ENCODE results near the gene DGKH.
"Not testable (repeated sequence)": the region's sequence is repeated elsewhere in the genome, so short reads cannot be mapped to it uniquely, and the experiment has no call there.

DGKH gene

DNA sequence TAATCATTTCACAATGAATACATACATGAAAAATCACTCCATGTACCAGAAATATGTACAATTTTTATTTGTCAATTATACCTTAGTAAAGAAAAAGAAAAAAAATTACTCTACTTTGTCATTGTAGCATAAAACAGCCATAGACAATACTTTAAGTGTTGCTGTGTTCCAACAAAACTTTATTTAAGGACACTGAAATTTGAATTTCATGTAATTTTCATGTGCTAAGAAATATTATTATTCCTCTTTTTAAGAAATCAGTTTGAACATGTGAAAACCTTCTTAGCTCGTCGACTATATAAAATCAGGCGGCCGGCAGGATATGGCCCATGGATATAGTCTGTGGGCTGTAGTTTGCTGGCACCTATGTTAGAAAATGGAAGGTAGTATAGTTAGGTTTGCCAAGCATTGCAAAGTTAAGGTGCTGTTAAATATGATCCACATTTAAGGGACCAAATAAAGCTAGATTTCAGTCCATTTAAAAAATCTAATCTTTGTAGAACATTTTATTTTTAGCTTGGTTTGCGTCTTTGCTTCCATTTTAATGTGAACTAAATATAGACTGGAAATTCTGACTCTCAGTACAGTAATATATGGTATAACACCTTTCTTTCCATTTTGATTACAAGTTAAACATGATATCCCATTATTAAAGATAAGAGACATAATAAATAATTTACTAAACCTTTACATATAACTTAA is 6.5 kb downstream of the DGKH start:
- H3K27ac Mint-ChIP-seq: no peak overlapping the region
- peaks cover 11% of the 10 kb centered on the region for H3K36me3 Mint-ChIP-seq (ENCODE audit: low read depth)
- H3K9me3 Mint-ChIP-seq: peaks cover 5% of the 10 kb centered on the region
- peaks cover 17% of the 10 kb centered on the region for H3K4me1 Mint-ChIP-seq (ENCODE audit: low read depth)
- H3K4me3 Mint-ChIP-seq: no peak overlapping the region
- no peaks in the 10 kb centered on the region for H3K27me3 Mint-ChIP-seq (ENCODE audit: low read depth)

DNA sequence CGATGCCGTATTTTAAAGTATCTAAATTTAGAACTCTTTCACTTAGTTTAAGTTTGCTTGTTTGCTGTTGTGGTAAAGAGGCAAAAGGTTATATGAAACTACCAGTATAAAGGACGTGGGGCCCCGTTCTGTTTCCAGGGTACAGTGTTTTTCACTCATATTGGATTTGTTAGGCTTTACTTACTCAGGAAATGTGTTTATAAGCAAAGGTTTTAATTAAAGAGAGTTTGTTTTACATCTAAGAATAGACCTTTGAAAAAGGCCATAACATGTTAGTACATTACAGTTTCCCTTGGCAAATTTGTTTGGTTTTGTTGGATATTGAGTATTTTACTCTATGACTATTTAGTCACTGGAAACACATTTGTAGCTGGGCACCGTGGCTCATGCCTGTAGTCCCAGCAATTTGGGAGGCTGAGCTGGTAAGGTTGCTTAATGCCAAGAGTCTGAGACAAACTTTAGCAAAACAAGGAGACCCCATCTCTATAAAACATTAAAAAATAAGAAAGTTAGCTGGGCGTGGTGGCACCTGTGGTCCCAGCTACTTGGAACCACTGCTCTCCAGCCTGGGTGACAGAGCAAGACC is 7.1 kb downstream of the DGKH start:
- Mint-ChIP-seq H3K4me1 (ENCODE audit: low read depth) (peaks cover 17% of the 10 kb centered on the region), H3K27ac (no peak overlapping the region), H3K36me3 (ENCODE audit: low read depth) (peaks cover 11% of the 10 kb centered on the region), H3K4me3 (no peak overlapping the region), H3K9me3 (peaks cover 5% of the 10 kb centered on the region), H3K27me3 (ENCODE audit: low read depth) (no peaks in the 10 kb centered on the region)

DNA sequence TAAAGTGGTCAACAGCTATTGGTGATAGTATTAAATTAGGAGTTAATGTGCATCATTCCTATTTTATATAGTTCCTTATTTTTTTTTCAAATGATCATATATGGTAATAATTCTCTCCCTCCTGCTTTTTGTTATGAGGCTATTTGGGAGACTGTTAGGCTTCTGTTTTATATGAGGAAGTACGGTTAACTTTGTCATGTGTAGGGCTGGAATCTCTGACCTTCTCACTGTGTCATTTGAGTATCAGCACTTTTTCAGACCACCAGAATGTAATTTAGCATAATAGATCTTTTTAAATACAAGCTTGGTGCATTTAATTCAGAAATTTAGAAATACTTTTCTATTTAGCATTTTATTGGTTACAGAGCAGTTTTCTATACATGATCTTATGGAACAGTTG is 7.7 kb downstream of the DGKH start:
- no peak overlapping the region for H3K4me3 Mint-ChIP-seq
- H3K36me3 Mint-ChIP-seq (ENCODE audit: low read depth): peaks cover 13% of the 10 kb centered on the region
- H3K9me3 Mint-ChIP-seq: peaks cover 5% of the 10 kb centered on the region
- H3K27me3 Mint-ChIP-seq (ENCODE audit: low read depth): no peaks in the 10 kb centered on the region
- H3K27ac Mint-ChIP-seq: no peak overlapping the region
- peaks cover 14% of the 10 kb centered on the region for H3K4me1 Mint-ChIP-seq (ENCODE audit: low read depth)

DNA sequence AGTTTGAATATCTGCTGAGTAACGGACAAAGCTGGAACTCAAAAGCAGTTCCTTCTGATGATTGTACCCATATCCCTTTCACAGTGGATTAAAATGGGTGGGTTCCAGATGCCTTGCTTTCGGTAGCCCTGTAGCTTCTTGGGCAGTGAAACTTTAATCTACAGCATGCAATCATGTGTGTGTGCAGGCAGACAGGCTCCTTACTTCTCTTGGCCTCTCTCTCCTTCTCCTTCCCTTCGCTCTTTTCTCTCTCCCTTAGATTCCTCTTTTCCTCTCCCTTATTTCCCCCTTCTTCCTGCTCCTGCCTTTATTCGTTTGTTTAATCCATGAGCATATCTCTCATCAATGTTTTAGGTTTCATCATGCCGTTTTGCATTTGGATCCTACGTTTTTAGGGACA is 8.1 kb downstream of the DGKH start:
- Mint-ChIP-seq H3K4me1 (ENCODE audit: low read depth) (peaks cover 12% of the 10 kb centered on the region), H3K27me3 (ENCODE audit: low read depth) (no peaks in the 10 kb centered on the region), H3K36me3 (ENCODE audit: low read depth) (peaks cover 12% of the 10 kb centered on the region), H3K27ac (no peak overlapping the region), H3K9me3 (peaks cover 5% of the 10 kb centered on the region), H3K4me3 (no peak overlapping the region)

DNA sequence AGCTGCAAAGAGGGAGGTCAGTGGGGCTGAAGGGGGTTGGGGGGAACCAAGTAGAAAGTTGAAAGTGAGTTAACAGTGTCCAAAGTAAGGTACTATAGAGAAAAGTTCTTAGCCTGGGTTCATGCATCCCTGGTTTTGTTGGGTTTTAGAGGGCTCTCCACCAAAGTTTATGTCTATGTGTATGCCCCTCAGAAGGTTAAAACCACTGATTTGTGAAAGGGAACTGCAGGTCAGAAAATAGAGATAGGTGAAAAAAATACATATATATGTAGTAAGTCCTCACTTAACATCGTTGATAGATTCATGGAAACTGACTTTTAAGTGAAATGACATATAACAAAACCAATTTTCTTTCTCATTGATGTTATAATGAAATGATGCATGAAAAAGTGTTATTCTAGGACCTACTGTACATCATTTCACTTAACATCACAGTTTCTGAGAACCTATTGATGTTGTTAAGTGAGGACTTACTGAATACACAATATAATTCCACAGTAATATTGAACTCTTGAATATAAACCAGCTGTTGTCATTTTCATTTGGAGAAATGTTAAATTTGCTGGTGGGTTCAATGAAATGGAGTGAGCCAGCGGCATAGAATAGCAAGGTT is 9.6 kb downstream of the DGKH start:
- Mint-ChIP-seq H3K36me3 (ENCODE audit: low read depth) (peaks cover 14% of the 10 kb centered on the region), H3K27me3 (ENCODE audit: low read depth) (no peaks in the 10 kb centered on the region), H3K27ac (no peak overlapping the region), H3K9me3 (peaks cover 5% of the 10 kb centered on the region), H3K4me1 (ENCODE audit: low read depth) (peaks cover 9% of the 10 kb centered on the region), H3K4me3 (no peak overlapping the region)

DNA sequence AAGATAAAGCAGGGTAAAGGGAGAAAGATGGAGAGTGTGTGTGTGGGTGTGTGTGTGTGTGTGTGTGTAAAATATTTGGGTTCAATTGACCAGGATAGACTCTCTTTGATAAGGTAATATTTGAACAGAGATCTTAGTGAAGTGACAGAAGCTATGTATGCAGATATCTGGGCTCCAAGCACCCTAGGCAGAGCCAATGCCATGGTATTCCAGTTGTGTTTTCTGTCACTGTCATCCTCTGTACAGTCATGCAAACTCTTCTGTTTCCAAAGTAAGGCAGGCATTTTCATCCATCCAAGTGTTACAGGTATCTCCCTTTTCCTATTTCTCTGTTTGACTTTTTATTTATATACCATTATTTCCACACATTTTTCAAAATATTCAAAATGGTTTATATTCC is 13.5 kb downstream of the DGKH start:
- Mint-ChIP-seq H3K36me3 (ENCODE audit: low read depth) (peaks cover 22% of the 10 kb centered on the region), H3K27me3 (ENCODE audit: low read depth) (no peaks in the 10 kb centered on the region), H3K4me3 (no peak overlapping the region), H3K4me1 (ENCODE audit: low read depth) (peaks cover 10% of the 10 kb centered on the region), H3K27ac (no peak overlapping the region), H3K9me3 (peaks cover 5% of the 10 kb centered on the region)

DNA sequence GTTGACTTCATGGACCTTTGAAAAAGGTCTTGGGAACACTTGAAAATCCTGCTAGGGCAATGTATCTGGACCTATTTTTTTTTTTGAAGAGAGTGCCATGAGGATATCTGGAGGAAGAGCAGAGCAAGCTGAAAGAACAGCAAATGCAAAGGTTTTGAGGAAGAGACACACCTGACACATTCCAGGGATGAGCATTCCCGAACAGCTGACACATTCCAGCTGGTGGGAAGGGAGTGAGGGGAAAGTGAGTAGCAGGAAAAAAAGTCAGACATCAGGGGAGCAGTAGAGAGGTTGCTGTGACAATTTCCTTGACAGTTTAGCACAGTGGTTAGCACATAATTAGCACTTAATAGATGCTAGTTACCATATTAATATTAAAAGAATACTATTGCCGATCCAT is 14.7 kb downstream of the DGKH start:
- Mint-ChIP-seq H3K9me3 (peaks cover 5% of the 10 kb centered on the region), H3K27ac (peak overlapping the region; percentile 17), H3K27me3 (ENCODE audit: low read depth) (no peaks in the 10 kb centered on the region), H3K36me3 (ENCODE audit: low read depth) (peaks cover 22% of the 10 kb centered on the region), H3K4me1 (ENCODE audit: low read depth) (peaks cover 7% of the 10 kb centered on the region), H3K4me3 (no peak overlapping the region)

DNA sequence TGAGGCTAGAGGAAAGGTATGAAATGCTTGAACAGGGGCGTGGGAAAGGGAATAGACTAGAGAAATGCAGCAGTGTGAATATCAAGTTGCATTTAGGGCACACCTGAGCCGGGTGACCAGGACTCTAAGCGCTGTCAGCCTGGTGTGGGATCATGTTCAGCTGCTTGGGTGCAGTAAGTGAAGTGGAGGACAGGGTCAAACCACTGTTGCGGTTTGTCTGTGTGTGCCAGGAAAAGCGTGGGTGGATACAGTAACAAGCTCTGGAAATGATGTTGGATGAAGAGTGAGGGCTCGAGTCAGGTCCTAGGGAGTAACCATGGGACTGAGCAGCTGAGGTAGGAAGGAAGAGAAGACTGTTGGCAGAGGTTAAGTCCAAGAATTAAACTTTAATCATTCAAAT is 15.8 kb downstream of the DGKH start:
- Mint-ChIP-seq H3K4me3 (no peak overlapping the region), H3K27ac (no peak overlapping the region), H3K27me3 (ENCODE audit: low read depth) (no peaks in the 10 kb centered on the region), H3K4me1 (ENCODE audit: low read depth) (peaks cover 7% of the 10 kb centered on the region), H3K9me3 (no peaks in the 10 kb centered on the region), H3K36me3 (ENCODE audit: low read depth) (peaks cover 16% of the 10 kb centered on the region)

DNA sequence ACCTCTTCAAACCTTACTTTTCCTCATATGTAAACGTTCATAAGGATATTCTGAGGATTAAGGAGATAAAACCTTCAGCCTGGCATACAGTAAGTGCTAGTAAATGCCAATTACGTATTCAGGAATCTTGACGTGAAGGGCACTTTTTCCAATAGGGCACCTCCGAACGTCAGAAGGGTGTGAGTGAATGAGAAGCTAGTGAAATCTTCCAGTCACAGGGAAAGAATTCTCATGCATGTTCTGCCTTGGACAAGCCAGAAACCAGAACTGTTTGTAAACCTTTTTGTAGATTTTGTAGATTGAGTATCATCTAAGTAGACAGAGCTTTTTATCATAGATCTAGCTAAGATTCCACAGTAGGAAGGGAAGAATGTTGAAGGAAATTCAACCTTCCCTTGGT is 16.5 kb downstream of the DGKH start:
- H3K4me1 Mint-ChIP-seq (ENCODE audit: low read depth): peaks cover 7% of the 10 kb centered on the region
- H3K36me3 Mint-ChIP-seq (ENCODE audit: low read depth): peaks cover 19% of the 10 kb centered on the region
- H3K9me3 Mint-ChIP-seq: no peaks in the 10 kb centered on the region
- H3K27ac Mint-ChIP-seq: no peak overlapping the region
- no peak overlapping the region for H3K4me3 Mint-ChIP-seq
- no peaks in the 10 kb centered on the region for H3K27me3 Mint-ChIP-seq (ENCODE audit: low read depth)

DNA sequence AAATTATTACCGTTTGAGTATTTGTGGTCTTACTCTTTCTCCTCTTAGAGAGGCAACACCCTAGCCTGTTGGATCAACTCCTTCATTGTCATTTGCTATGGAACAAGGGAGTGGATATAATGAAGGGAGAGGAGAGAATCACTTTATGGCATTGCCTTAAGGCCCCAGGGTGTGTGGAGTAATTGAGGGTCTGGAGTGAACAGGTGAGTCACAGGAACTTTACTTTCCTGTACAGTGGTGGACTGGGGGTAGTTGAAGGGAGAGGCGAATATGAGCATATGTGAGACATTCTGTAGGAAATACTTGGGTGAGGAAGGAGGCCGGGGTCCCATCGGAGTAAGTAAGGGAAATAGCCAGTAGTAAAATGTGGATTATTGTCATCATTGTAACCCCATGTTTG is 17.0 kb downstream of the DGKH start:
- Mint-ChIP-seq H3K27me3 (ENCODE audit: low read depth) (no peaks in the 10 kb centered on the region), H3K4me3 (no peak overlapping the region)

DNA sequence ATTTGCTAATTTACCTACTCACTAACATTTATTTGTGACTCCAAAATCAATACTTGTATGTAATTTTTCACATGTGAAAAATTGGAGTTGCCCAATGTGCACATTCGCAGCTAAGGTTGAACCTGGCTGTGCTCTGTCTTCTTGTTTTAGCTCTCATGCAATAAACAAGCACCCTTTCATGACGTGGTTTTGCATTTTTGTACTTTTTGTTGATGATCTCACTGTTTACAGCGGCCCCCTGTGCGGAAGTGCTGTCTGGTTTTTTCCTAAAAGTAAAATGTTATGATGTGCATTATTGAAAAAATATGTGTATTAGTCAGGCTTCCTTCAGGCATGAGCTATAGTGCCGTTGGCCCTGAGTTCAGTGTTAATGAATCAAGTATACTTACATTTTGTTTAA is 18.1 kb downstream of the DGKH start:
- H3K27ac Mint-ChIP-seq: no peak overlapping the region
- peaks cover 13% of the 10 kb centered on the region for H3K36me3 Mint-ChIP-seq (ENCODE audit: low read depth)
- no peaks in the 10 kb centered on the region for H3K27me3 Mint-ChIP-seq (ENCODE audit: low read depth)
- H3K4me1 Mint-ChIP-seq (ENCODE audit: low read depth): peaks cover 13% of the 10 kb centered on the region
- H3K9me3 Mint-ChIP-seq: no peaks in the 10 kb centered on the region
- H3K4me3 Mint-ChIP-seq: no peak overlapping the region

More for the DNA sequence above, 17.0 kb downstream of the DGKH start:
- peaks cover 7% of the 10 kb centered on the region for H3K4me1 Mint-ChIP-seq (ENCODE audit: low read depth)
- no peak overlapping the region for H3K27ac Mint-ChIP-seq
- peaks cover 17% of the 10 kb centered on the region for H3K36me3 Mint-ChIP-seq (ENCODE audit: low read depth)
- no peaks in the 10 kb centered on the region for H3K9me3 Mint-ChIP-seq

DNA sequence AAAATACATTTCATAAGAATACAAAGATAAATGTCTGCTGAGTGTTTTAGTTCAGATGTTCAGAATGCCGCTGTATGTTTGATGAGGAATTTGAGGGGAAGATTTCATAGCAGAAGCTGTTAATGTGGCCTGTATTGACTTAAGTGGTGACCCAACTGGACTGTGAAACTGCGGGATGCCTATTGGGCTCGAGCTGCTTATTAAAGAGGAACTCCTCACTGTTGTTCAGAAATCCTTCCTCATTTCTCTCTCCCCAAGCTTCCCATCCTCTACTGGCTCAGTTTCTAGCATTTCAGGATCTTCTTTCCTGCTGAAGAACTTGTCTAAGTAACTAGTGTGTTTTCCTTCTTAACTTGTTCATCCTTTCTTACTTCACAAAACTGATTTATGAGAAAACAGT is 20.4 kb downstream of the DGKH start:
- H3K36me3 Mint-ChIP-seq (ENCODE audit: low read depth): peaks cover 10% of the 10 kb centered on the region
- H3K27me3 Mint-ChIP-seq (ENCODE audit: low read depth): no peaks in the 10 kb centered on the region
- H3K4me1 Mint-ChIP-seq (ENCODE audit: low read depth): peaks cover 15% of the 10 kb centered on the region
- no peak overlapping the region for H3K27ac Mint-ChIP-seq
- no peak overlapping the region for H3K4me3 Mint-ChIP-seq
- no peaks in the 10 kb centered on the region for H3K9me3 Mint-ChIP-seq

DNA sequence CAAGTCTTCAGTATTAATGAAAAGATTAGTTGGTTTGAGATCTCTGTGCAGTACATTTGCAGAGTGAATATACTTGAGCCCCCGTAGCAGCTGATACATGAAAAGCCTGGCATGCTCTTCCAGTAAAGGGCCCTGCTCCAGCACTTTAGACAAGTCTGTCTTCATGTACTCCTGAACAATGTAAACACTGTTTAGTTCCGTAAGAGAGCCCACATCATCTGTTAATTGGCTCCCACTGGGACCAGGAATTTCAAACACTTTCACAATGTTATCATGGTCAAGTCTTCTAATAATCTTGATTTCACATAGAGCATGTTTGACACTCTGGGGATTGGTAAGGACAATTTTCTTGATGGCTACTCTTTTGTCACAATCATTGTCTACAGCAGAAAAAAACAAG is 22.2 kb downstream of the DGKH start:
- H3K4me3 Mint-ChIP-seq; H3K36me3 Mint-ChIP-seq (ENCODE audit: low read depth); H3K9me3 Mint-ChIP-seq; H3K27me3 Mint-ChIP-seq (ENCODE audit: low read depth); H3K27ac Mint-ChIP-seq: not testable (repeated sequence)
- peaks cover 11% of the 10 kb centered on the region for H3K4me1 Mint-ChIP-seq (ENCODE audit: low read depth)

DNA sequence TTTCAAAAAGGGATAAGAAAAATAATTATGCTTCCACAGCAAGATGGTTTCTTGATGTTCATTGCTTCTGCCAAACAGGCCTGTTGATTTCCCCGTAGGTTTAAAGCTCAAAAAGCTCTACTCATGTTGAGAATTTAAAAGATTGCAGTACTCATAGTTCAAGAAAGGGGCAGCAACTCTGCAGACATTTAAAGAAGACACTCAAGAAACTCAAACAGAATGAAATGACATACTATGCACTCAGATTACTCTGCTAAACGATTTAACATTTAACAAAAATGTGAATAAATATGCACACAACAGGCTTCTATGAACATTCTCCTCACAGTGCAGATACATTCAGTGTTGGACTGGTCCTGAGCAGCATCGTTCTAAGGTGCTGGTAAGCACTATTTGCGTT is 22.7 kb downstream of the DGKH start:
- not testable (repeated sequence) for H3K27ac Mint-ChIP-seq; H3K36me3 Mint-ChIP-seq (ENCODE audit: low read depth); H3K9me3 Mint-ChIP-seq; H3K27me3 Mint-ChIP-seq (ENCODE audit: low read depth); H3K4me3 Mint-ChIP-seq
- peaks cover 14% of the 10 kb centered on the region for H3K4me1 Mint-ChIP-seq (ENCODE audit: low read depth)

DNA sequence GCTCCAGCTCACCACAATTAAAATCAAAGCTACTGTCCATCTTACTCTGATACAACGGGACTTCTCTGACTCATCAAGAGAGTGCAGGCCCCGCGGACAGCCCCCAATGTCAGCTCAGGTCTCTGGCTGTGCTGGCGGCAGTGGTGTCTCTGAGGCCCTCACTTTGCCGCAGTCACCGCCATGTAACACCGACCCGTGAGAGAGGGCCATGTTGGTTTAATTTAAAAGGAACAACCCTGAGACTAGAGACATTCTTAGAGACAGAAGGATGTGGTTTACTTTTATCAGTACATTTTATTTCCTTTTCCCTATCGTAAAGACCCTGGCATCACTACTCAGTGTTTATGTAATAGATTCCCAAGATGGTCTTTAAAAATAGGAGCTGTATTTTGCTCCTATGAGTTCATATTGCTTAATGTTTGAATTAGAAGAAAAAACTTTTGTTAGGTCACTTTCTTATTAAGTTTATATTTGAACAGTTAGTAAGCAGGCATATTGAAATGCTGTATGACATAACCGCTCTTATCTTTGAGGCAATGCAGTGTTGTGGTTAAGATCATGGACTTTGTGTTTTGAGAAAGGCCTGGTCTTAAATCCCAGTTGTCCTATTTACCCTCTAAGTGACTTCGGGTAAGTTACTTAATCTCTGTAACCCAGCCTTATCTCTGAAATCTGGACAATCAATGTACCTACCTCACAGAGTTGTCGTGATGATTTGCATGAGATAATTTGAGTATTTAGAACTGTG is 23.4 kb downstream of the DGKH start:
- H3K4me3 Mint-ChIP-seq: no peak overlapping the region
- H3K36me3 Mint-ChIP-seq (ENCODE audit: low read depth): peaks cover 3% of the 10 kb centered on the region

More for the DNA sequence above, 23.4 kb downstream of the DGKH start:
- no peaks in the 10 kb centered on the region for H3K9me3 Mint-ChIP-seq
- no peaks in the 10 kb centered on the region for H3K27me3 Mint-ChIP-seq (ENCODE audit: low read depth)
- H3K27ac Mint-ChIP-seq: no peak overlapping the region
- peaks cover 14% of the 10 kb centered on the region for H3K4me1 Mint-ChIP-seq (ENCODE audit: low read depth)
